HG02623 (cell line): ENCODE measurements around the gene SF3A1.

Source experiments
- ATAC-seq: cut with Tn5 transposase; IDR thresholded peaks from one replicate; pipeline ENCODE4 v1.9.1; 2021; ENCODE audit warnings: moderate library complexity; ENCODE audit not compliant: unreplicated experiment

SF3A1 gene

GRCh38 chr22:30325065-30325720 is 31.5 kb downstream of the SF3A1 start:
- no peak for ATAC-seq

GRCh38 chr22:30324014-30324730 is 32.5 kb downstream of the SF3A1 start:
- no peak for ATAC-seq

- no peak for ATAC-seq
Measured at GRCh38 chr22:30323246-30323645, 33.4 kb downstream of the SF3A1 start.

- no peak for ATAC-seq
Measured at GRCh38 chr22:30321461-30321860, 35.2 kb downstream of the SF3A1 start.

- no peak for ATAC-seq
Measured at GRCh38 chr22:30320021-30320556, 36.6 kb downstream of the SF3A1 start.

GRCh38 chr22:30318799-30319419 is 37.8 kb downstream of the SF3A1 start:
- ATAC-seq, result no peak

GRCh38 chr22:30317778-30318177 is 38.9 kb downstream of the SF3A1 start:
- no peak for ATAC-seq

- no peak for ATAC-seq
Measured at GRCh38 chr22:30315962-30316576, 40.6 kb downstream of the SF3A1 start.

- ATAC-seq, result peak; percentile 33
Measured at GRCh38 chr22:30314915-30315314, 41.8 kb downstream of the SF3A1 start.

- ATAC-seq, result no peak
Measured at GRCh38 chr22:30313527-30314363, 42.9 kb downstream of the SF3A1 start.

- ATAC-seq, result no peak
Measured at GRCh38 chr22:30312053-30312452, 44.6 kb downstream of the SF3A1 start.

- ATAC-seq, result no peak
Measured at GRCh38 chr22:30310881-30311771, 45.6 kb downstream of the SF3A1 start.

- no peak for ATAC-seq
Measured at GRCh38 chr22:30309951-30310741, 46.5 kb downstream of the SF3A1 start.

- no peak for ATAC-seq
Measured at GRCh38 chr22:30308518-30309230, 48.0 kb downstream of the SF3A1 start.

- ATAC-seq, result no peak
Measured at GRCh38 chr22:30308093-30308492, 48.6 kb downstream of the SF3A1 start.

GRCh38 chr22:30307041-30307574 is 49.6 kb downstream of the SF3A1 start:
- ATAC-seq, result no peak

GRCh38 chr22:30306627-30307011 is 50.1 kb downstream of the SF3A1 start:
- ATAC-seq, result no peak
